ENCODE data around the gene LIN37.

- TF ChIP-seq CTCF (IDR thresholded peaks at IDR 0.05) (no peak), POLR2A (IDR thresholded peaks at IDR 0.05) (no peak)
Observed at GRCh38 chr19:35722461-35722860, 25.9 kb upstream of the LIN37 start.
